ENCODE data around the gene SPDYE4.

DNA sequence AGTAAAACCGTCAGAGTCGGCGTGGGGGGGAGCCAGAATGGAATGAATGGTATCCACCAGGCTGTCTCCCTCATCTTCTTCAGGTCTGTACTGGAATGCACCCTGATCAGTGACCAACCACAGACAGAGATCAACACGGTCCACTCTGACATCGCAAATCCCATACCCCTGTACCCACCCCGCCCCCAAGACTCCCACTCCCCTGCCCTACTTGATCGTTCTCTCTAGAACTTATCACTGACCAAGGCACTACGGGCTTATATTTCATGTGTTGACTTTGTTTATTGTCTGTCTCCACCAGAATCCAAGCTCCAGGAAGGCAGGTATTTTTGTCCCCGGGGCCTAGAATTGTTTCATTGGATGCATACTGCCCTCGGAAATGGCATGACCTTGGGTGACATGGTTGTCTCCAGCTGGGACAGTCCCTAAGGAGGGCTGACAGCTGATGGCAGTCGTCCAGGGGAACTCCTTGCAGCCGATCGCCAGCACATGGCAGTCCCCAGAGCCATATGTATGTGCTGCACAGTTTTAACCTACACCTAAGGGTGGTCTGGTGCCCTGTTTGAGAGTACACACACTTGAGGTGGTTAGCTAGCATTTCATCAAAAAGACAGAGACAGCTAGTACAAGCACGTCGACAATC lies 41.3 kb upstream of the SPDYE4 start:
- TF ChIP-seq, protein P1, sequence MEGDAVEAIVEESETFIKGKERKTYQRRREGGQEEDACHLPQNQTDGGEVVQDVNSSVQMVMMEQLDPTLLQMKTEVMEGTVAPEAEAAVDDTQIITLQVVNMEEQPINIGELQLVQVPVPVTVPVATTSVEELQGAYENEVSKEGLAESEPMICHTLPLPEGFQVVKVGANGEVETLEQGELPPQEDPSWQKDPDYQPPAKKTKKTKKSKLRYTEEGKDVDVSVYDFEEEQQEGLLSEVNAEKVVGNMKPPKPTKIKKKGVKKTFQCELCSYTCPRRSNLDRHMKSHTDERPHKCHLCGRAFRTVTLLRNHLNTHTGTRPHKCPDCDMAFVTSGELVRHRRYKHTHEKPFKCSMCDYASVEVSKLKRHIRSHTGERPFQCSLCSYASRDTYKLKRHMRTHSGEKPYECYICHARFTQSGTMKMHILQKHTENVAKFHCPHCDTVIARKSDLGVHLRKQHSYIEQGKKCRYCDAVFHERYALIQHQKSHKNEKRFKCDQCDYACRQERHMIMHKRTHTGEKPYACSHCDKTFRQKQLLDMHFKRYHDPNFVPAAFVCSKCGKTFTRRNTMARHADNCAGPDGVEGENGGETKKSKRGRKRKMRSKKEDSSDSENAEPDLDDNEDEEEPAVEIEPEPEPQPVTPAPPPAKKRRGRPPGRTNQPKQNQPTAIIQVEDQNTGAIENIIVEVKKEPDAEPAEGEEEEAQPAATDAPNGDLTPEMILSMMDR (conservative IDR thresholded peaks at IDR 0.05; ENCODE audit: low read length): no peak
- no peak for TF ChIP-seq EZH2phosphoT487 (IDR thresholded peaks at IDR 0.05; ENCODE audit: borderline replicate concordance, low read depth, low read length)

Measured in OCI-LY7 (cell line).